Astrocyte (in vitro differentiated cells and primary cell): ENCODE results near the gene G6PC3. TPM values are rescaled to one million over a fixed set of nuclear protein-coding genes. Genes with fewer than 3 reads are reported as not detected.

ENCODE experiments used
- DNase-seq: peaks from one replicate; pipeline ENCODE4 v3.0.0-alpha.2; 2010; ENCODE audit warnings: low read depth
- FAIRE-seq: peaks from 2 replicates; lab custom pipeline; 2011; peaks lifted over from hg19 to GRCh38; lab: Jason Lieb, UNC
- H2AFZ ChIP-seq: 2 replicates; pipeline ENCODE4 v1.6.0; 2012; ENCODE audit warnings: low read depth, low read length, inconsistent platforms
- H3K27ac ChIP-seq: 2 replicates; pipeline ENCODE4 v1.5.1; 2011; ENCODE audit warnings: low read depth, low read length, inconsistent platforms
- H3K27me3 ChIP-seq: 2 replicates; pipeline ENCODE4 v1.6.0; 2011; ENCODE audit warnings: low read length, inconsistent platforms; ENCODE audit not compliant: insufficient read depth
- H3K36me3 ChIP-seq: 2 replicates; pipeline ENCODE4 v1.5.1; 2011; ENCODE audit warnings: low read length, inconsistent platforms; ENCODE audit not compliant: insufficient read depth
- H3K4me1 ChIP-seq: 2 replicates; pipeline ENCODE4 v1.5.1; 2011; ENCODE audit warnings: low read length, inconsistent platforms; ENCODE audit not compliant: insufficient read depth
- H3K4me2 ChIP-seq: 2 replicates; pipeline ENCODE4 v1.6.0; 2012; ENCODE audit warnings: low read length, inconsistent platforms
- H3K4me3 ChIP-seq: 2 replicates; pipeline ENCODE4 v1.5.1; 2011; ENCODE audit warnings: low read depth, mild to moderate bottlenecking, low read length, inconsistent platforms; ENCODE audit not compliant: insufficient read depth
- H3K79me2 ChIP-seq: 2 replicates; pipeline ENCODE4 v1.6.0; 2012; ENCODE audit warnings: mild to moderate bottlenecking, low read length, inconsistent platforms; ENCODE audit not compliant: insufficient read depth
- H3K9ac ChIP-seq: 2 replicates; pipeline ENCODE4 v1.6.0; 2012; ENCODE audit warnings: mild to moderate bottlenecking, low read length, inconsistent platforms
- H3K9me3 ChIP-seq: 2 replicates; pipeline ENCODE4 v1.5.1; 2012; ENCODE audit warnings: low read depth, mild to moderate bottlenecking, low read length, inconsistent platforms; ENCODE audit not compliant: insufficient read depth
- H4K20me1 ChIP-seq: 2 replicates; pipeline ENCODE4 v1.6.0; 2012; ENCODE audit warnings: low read length, inconsistent platforms; ENCODE audit not compliant: insufficient read depth
- H3K27ac Mint-ChIP-seq: one replicate; pipeline ENCODE4 v1.8.0; 2021; ENCODE audit warnings: mild to moderate bottlenecking, mixed read lengths; ENCODE audit not compliant: unreplicated experiment
- H3K27me3 Mint-ChIP-seq: one replicate; pipeline ENCODE4 v1.8.0; 2021; ENCODE audit warnings: low read depth, mixed read lengths; ENCODE audit not compliant: unreplicated experiment
- H3K36me3 Mint-ChIP-seq: one replicate; pipeline ENCODE4 v1.8.0; 2021; ENCODE audit warnings: low read depth, mixed read lengths; ENCODE audit not compliant: unreplicated experiment
- H3K4me1 Mint-ChIP-seq: one replicate; pipeline ENCODE4 v1.8.0; 2021; ENCODE audit warnings: low read depth, mixed read lengths; ENCODE audit not compliant: unreplicated experiment
- H3K4me3 Mint-ChIP-seq: one replicate; pipeline ENCODE4 v1.8.0; 2021; ENCODE audit warnings: mild to moderate bottlenecking, moderate library complexity, mixed read lengths; ENCODE audit not compliant: unreplicated experiment
- H3K9me3 Mint-ChIP-seq: one replicate; pipeline ENCODE4 v1.8.0; 2021; ENCODE audit warnings: mild to moderate bottlenecking, mixed read lengths; ENCODE audit not compliant: unreplicated experiment
- EZH2 ChIP-seq: IDR thresholded peaks from 2 replicates; pipeline ENCODE4 v1.6.1; 2012; ENCODE audit warnings: mild to moderate bottlenecking, low read length, inconsistent platforms; ENCODE audit not compliant: insufficient read depth
- total RNA-seq: library from RNA; stranded (reverse); gene quantifications from 2 replicates; pipeline ENCODE4 v1.2.1, GENCODE V29; 2021
- TF ChIP-seq, protein P1 (sequence below): IDR thresholded peaks from 2 replicates; pipeline ENCODE4 v1.5.1; 2011; ENCODE audit warnings: low read depth, mild to moderate bottlenecking, inconsistent platforms, low read length, moderate library complexity; ENCODE audit not compliant: insufficient read depth

Gene G6PC3
- total RNA-seq, 1 donor from 2014 or later, result 94.5 TPM

- Mint-ChIP-seq H3K36me3 (peaks cover 21% of the 10 kb centered on the region), H3K27me3 (no peaks in the 10 kb centered on the region), H3K4me3 (peak overlapping the region; percentile 61), H3K9me3 (no peaks in the 10 kb centered on the region), H3K27ac (no peak overlapping the region), H3K4me1 (peaks cover 29% of the 10 kb centered on the region)
- peaks cover 74% of the 10 kb centered on the region for H4K20me1 ChIP-seq
- H3K79me2 ChIP-seq, result peaks cover 87% of the 10 kb centered on the region
- no peak overlapping the region for H3K4me2 ChIP-seq
- no peak overlapping the region for H2AFZ ChIP-seq
- no peak for FAIRE-seq
- no peak overlapping the region for H3K9ac ChIP-seq
- H3K27me3 ChIP-seq, result no peaks in the 10 kb centered on the region
- no peak for DNase-seq
- no peaks in the 10 kb centered on the region for H3K9me3 ChIP-seq
- peaks cover 25% of the 10 kb centered on the region for H3K36me3 ChIP-seq
- H3K4me3 ChIP-seq, result no peak overlapping the region
- TF ChIP-seq EZH2, result no peak
- TF ChIP-seq, protein P1, sequence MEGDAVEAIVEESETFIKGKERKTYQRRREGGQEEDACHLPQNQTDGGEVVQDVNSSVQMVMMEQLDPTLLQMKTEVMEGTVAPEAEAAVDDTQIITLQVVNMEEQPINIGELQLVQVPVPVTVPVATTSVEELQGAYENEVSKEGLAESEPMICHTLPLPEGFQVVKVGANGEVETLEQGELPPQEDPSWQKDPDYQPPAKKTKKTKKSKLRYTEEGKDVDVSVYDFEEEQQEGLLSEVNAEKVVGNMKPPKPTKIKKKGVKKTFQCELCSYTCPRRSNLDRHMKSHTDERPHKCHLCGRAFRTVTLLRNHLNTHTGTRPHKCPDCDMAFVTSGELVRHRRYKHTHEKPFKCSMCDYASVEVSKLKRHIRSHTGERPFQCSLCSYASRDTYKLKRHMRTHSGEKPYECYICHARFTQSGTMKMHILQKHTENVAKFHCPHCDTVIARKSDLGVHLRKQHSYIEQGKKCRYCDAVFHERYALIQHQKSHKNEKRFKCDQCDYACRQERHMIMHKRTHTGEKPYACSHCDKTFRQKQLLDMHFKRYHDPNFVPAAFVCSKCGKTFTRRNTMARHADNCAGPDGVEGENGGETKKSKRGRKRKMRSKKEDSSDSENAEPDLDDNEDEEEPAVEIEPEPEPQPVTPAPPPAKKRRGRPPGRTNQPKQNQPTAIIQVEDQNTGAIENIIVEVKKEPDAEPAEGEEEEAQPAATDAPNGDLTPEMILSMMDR, result no peak
- H3K4me1 ChIP-seq, result no peaks in the 10 kb centered on the region
- no peak overlapping the region for H3K27ac ChIP-seq
These were observed 7.7 kb upstream of the G6PC3 start for GRCh38 chr17:44062871-44063270.

DNA sequence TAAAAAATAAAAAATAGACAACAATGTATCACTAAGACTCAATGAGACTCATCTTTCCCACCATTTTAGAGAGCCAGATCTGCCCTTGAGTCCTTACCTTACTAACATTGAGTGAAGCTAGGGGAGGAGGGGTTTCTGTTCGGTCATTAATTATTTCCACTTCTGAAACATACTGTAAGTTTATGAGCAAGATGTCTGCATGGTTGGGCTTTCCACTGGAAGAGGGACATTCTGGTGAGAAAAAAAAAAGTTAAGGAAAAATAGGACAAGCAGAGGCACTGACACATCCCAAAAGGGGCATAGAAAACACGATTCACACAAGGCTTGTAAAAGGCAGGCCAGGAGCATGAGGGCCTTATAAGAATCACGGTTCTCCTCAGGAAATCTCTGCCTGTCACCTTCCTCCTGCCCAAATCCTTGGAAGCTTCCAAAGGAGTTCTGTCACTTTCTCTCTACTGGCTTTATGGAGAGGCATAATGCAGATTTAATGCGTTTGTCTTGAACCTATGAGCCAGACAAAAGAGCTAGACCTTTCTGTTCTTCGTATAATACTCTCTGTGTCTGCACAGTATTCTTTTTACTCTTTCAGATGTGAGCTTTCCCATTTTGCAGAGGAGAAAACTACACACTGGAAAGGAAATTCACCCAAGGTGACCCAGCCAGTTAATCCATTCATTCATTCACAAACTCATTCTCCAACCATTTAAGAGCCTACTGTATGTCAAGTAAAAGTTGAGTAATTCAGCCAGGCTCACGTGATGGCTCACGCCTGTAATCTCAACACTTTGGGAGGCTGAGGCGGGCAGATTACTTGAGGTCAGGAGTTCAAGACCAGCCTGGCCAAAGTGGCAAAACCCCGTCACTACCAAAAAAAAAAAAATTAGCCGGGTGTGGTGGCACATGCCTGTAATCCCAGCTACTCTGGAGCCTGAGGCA lies 6.6 kb upstream of the G6PC3 start:
- H3K79me2 ChIP-seq, result peaks cover 79% of the 10 kb centered on the region
- H2AFZ ChIP-seq, result no peak overlapping the region
- no peak overlapping the region for H3K27ac ChIP-seq
- no peak for TF ChIP-seq EZH2
- TF ChIP-seq, protein P1, result no peak
- peaks cover 29% of the 10 kb centered on the region for H3K4me1 Mint-ChIP-seq
- no peak overlapping the region for H3K4me3 ChIP-seq
- no peaks in the 10 kb centered on the region for H3K27me3 Mint-ChIP-seq
- no peak overlapping the region for H3K9ac ChIP-seq
- no peaks in the 10 kb centered on the region for H3K9me3 ChIP-seq
- H3K4me1 ChIP-seq, result no peaks in the 10 kb centered on the region
- H3K27me3 ChIP-seq, result no peaks in the 10 kb centered on the region
- no peak for FAIRE-seq
- H3K4me3 Mint-ChIP-seq, result peak overlapping the region; percentile 61
- peak overlapping the region; percentile 78 for H3K27ac Mint-ChIP-seq
- H3K4me2 ChIP-seq, result peak overlapping the region; percentile 11
- H3K9me3 Mint-ChIP-seq, result no peaks in the 10 kb centered on the region
- DNase-seq, result no peak
- H3K36me3 ChIP-seq, result peaks cover 20% of the 10 kb centered on the region
- peaks cover 18% of the 10 kb centered on the region for H3K36me3 Mint-ChIP-seq
- H4K20me1 ChIP-seq, result peaks cover 66% of the 10 kb centered on the region
